BJ (cell line): Measurements from ENCODE around the gene NCKAP5L. TPM values are rescaled to one million over a fixed set of nuclear protein-coding genes. Genes with fewer than 3 reads are reported as not detected.
"Not testable (repeated sequence)": the region's sequence is repeated elsewhere in the genome, so short reads cannot be mapped to it uniquely, and the experiment has no call there.

Experiments used
- CTCF ChIA-PET: fragments of 350-600 bp; formaldehyde crosslinking; extraction: SDS; loops from one replicate; lab custom pipeline; 2021; ENCODE audit warnings: antibody characterized with exemption, inconsistent platforms; lab: Yijun Ruan, JAX
- POLR2A ChIA-PET: fragments of 300-600 bp; sonication (Branson Sonifier 250); formaldehyde crosslinking; extraction: SDS; loops from one replicate; lab custom pipeline; 2021; ENCODE audit warnings: antibody characterized with exemption; lab: Charles Lee
- DNase-seq: peaks from one replicate; pipeline ENCODE4 v3.0.0-alpha.2; 2011; ENCODE audit warnings: low read depth
- H3K27me3 ChIP-seq: 2 replicates; pipeline ENCODE4 v1.6.0; 2011; ENCODE audit warnings: low read length; ENCODE audit not compliant: control insufficient read depth, insufficient read depth
- H3K36me3 ChIP-seq: 2 replicates; pipeline ENCODE4 v1.5.1; 2011; ENCODE audit warnings: low read length; ENCODE audit not compliant: control insufficient read depth, insufficient read depth
- H3K4me3 ChIP-seq: 2 replicates; pipeline ENCODE4 v1.5.1; 2011; ENCODE audit warnings: low read depth, mild to moderate bottlenecking, control low read depth, low read length
- CTCF ChIP-seq: IDR thresholded peaks from 2 replicates; pipeline ENCODE4 v1.5.1; 2011; ENCODE audit warnings: low read depth, mild to moderate bottlenecking, control low read depth, inconsistent platforms, low read length, moderate library complexity; ENCODE audit not compliant: insufficient read depth
- polyA plus RNA-seq: library from polyadenylated mRNA; depleted of rRNA; stranded (reverse); fragments of >200 nt; gene quantifications from 2 replicates; pipeline ENCODE4 v1.2.3, GENCODE V29; 2011

The NCKAP5L gene
- polyA plus RNA-seq, 1 experiment = 13.2 TPM

GRCh38 chr12:49776858-49777257, 51.4 kb downstream of the NCKAP5L start:
- Histone ChIP-seq H3K4me3 (no peak overlapping the region), H3K36me3 (no peaks in the 10 kb centered on the region), H3K27me3 (no peaks in the 10 kb centered on the region)
- TF ChIP-seq CTCF = no peak
- DNase-seq = no peak
- CTCF ChIA-PET = interaction anchor here (0.6 to 3.3 kb wide), 17 partner anchors 9 to 197 kb away, joined by 3 to 59 read pairs (median 5); partner anchors contain the start of genes AQP2 and TMBIM6
- POLR2A ChIA-PET = no interaction called here

GRCh38 chr12:49776413-49776812, 51.8 kb downstream of the NCKAP5L start:
- POLR2A ChIA-PET = no interaction called here
- Histone ChIP-seq H3K27me3 (no peaks in the 10 kb centered on the region), H3K36me3 (no peaks in the 10 kb centered on the region), H3K4me3 (no peak overlapping the region)
- CTCF ChIA-PET = interaction anchor here (1.8 to 3.3 kb wide), 4 partner anchors 35 to 91 kb away, joined by 5 to 59 read pairs (median 16); no protein-coding TSS in a partner anchor
- TF ChIP-seq CTCF = peak; percentile 84
- DNase-seq = no peak

GRCh38 chr12:49773102-49773501, 55.1 kb downstream of the NCKAP5L start:
- CTCF ChIA-PET = interaction anchor here (1.0 to 1.4 kb wide), 4 partner anchors 11 to 297 kb away, joined by 3 to 7 read pairs (median 4); no protein-coding TSS in a partner anchor
- POLR2A ChIA-PET, H3K36me3 ChIP-seq, H3K27me3 ChIP-seq, H3K4me3 ChIP-seq, DNase-seq: not testable (repeated sequence)

- Histone ChIP-seq H3K36me3 (peaks cover 15% of the 10 kb centered on the region), H3K27me3 (no peaks in the 10 kb centered on the region), H3K4me3 (no peak overlapping the region)
- DNase-seq = no peak
- ChIA-PET POLR2A (no interaction called here), CTCF (interaction anchor here (1.2 to 1.7 kb wide), 2 partner anchors 11 to 72 kb away, joined by 3 to 11 read pairs; no protein-coding TSS in a partner anchor)
- TF ChIP-seq CTCF = no peak
These were observed 60.9 kb downstream of the NCKAP5L start for GRCh38 chr12:49767333-49767732.

GRCh38 chr12:49766115-49766455, 62.1 kb downstream of the NCKAP5L start:
- H3K4me3 ChIP-seq = no peak overlapping the region
- H3K36me3 ChIP-seq = peaks cover 19% of the 10 kb centered on the region
- DNase-seq = no peak
- H3K27me3 ChIP-seq = no peaks in the 10 kb centered on the region
- TF ChIP-seq CTCF = no peak
- ChIA-PET POLR2A (no interaction called here), CTCF (interaction anchor here (0.7 kb wide), 1 partner anchor 9 kb away, joined by 3 read pairs; no protein-coding TSS in a partner anchor)

- H3K27me3 ChIP-seq = no peaks in the 10 kb centered on the region
- POLR2A ChIA-PET = no interaction called here
- CTCF ChIA-PET = interaction anchor here (0.6 to 3.1 kb wide), 4 partner anchors 10 to 106 kb away, joined by 4 to 14 read pairs (median 4); no protein-coding TSS in a partner anchor
- H3K4me3 ChIP-seq = no peak overlapping the region
- no peak for DNase-seq
- peaks cover 30% of the 10 kb centered on the region for H3K36me3 ChIP-seq
- TF ChIP-seq CTCF = no peak
These were observed 64.1 kb downstream of the NCKAP5L start for GRCh38 chr12:49764126-49764525.
